NCI-H1092 treated with DMSO at 0.1 percent for 48 hours (cell line): ENCODE data around the gene GABRD.
A peak's percentile ranks its signal among the peaks of the same experiment; 100 is the strongest.

Experiments used
- DNase-seq: peaks from one replicate; lab custom pipeline; 2025; lab: John Stamatoyannopoulos, UW

The GABRD gene

DNA sequence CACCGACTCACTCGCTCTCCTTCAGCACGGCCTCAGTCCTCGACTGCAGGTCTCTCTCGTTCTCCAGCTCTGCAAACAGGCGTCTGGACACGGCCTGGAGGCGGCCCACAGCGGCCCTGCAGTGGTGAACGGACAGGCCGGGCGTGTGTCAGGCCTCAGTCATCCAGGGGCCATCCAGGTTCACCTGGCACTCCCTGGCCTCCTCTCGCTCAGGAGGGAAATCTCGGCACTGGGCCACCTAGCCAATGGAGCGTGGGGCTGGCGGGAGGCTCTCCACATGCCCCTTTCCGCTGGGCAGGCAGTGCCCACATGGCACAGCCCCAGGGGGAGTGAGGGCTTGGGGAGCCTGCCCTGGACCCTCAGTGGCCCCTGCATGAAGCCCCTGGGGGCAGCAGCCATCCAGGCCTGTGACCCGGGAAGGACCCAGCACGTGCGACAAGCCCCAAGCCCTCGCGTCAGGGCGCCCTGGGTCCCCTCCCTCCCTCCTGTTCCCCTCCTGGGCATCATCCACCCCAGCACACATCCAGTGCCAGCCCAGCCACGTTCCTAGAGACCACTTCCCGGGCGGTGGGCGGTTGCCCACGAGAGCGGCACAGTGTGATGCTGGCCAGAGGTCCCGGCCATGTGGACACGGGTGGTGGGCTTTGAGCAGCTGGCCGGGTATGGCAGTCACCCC is 33.6 kb upstream of the GABRD start:
- DNase-seq, result no peak

DNA sequence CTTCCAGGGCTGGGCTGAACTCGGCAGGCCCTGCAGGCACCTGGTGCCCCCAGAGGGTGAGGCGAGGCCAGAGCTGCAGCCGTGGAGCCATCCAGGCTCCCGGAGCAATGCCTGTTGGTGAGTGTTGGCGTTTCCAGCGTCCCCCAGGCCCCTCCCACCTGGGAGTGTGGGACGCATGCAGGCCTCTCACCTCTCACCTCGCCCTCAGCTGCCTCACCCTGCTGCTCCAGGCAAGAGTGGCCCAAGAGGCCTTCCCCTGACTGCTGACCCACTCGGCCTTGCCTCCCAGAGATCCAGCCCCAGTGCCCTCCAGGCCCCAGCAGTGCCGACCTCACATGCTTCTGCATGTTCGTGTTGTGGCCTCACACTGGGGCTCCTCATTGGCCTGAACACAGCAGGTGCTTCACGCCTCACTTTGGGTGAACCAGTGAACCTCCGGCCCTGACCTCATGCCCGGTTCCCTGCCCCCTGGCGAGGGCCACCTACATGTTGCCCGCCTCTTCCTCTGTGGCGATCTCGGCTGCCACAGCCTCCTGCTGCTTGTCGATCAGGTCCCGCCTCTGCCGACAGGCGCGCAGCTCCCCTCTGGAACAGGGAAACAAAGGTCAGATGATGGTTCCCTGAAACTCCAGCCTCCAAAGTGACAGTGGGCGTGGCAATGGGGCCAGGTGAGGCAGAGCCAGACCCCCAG is 32.5 kb upstream of the GABRD start:
- no peak for DNase-seq

DNA sequence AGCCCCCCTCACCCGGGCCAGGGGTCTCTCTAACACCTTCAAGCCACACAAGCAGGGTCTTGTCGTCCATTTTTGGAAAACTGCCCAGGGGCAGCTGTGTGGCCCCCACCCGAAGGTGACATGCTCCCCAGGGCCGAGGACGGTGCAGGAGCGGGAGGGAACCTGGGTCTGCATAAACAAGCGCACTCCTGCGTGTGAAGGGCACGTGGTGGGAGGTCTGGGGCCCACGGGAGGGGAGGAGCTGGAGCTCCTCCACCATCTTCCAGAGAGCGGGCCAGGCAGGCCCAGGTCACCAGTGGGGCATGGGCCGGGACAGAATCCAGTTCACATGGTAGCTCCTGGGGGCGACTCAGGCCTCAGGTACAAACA is 32.0 kb upstream of the GABRD start:
- no peak for DNase-seq

DNA sequence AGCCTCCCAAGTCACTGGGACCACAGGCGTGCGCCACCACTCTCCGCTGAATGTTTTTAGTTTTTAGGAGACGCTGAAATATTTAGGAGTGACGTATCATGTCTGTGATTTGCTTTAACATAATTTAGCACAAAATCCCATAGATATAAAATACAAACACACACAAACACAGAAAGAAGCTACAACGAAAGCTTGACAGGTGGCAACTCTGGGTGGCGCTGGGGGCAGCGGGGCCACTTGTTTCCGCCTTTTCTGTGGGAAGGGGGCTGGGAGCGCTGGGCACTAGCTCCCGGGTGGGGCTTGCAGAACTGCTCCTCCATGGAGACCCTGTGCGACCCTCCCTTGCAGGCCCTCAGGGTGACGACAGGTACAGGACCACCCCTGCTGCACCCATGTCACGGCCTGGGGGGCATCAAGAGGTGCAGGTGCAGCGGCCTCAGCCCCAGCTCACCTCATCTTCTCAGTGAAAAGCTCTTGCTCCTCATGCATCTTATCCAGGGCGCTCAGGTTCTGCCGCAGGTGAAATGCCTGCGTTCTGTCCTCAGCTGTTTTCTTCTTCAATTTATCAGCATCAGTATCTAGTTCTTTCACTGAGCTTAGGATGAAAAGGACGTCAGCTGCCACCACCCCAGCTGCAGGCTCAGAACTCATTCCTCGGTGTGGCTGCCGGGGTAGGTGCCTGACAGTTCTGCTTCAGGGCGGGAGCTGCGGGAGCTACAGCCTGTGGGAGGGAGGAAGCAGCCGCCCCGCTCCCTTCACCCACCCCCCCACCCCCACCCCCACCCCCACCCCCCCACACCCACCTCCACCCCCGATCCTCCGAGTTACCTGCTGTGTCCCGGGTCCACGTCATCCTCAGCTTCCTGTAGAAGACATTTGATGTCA is 30.8 kb upstream of the GABRD start:
- DNase-seq, result no peak

DNA sequence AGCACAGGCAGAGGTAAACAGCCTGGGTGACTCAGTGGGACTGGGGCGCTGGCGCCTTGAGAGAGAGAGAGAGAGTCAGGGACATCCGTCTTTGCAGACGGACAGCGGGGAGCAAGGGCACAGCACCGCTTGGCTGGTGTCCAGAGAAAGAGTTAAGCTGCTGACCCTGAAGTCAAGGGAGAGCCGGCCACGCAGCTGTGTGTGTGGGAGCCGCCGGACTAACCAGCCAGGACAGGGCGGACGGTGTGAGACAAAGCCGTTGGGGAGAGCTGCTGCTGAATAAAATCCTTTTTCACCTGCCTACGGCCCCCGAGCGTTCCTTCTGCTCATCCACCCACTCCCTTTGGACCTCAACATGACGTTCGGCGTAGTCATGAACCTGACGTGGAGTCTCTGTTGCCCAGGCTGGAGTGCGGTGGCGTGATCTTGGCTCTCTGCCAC is 30.0 kb upstream of the GABRD start:
- DNase-seq, result no peak

DNA sequence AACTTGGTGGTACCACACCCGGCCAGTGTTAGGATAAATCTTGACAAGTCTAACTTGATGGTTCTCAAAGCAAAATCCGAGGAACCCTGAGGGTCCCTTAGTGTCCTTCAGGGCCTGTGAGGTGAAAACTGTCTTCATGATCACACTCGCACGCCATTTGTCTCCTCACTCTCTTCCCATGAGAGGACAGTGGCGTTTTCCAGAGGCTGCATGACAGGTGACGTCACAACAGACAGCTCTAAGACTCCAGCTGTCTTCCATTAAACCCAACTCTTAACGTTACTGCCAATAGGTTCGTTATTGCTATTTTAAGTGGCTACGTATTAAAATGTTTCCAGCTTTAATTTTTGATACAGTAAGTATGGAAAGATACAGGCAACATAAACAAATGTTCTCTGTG is 29.4 kb upstream of the GABRD start:
- no peak for DNase-seq

DNA sequence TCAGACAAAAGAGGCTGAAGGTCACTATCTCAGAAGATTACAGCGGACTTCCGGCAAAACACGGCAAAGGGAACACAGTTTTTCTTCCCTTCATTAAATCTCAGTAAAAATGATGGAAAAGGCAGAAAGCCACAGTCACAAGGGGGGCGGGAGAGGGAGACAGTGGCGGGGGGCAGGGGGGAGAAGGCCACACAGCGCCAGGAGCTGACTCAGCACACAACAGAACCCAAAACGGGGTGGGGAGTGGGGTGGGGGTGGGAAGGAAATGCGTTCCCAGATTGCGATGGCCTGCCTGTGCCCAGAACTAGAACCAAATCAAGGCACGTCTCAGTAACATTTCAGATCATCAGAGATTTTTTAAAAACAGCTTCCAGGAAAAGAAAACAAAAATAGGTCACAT is 28.9 kb upstream of the GABRD start:
- no peak for DNase-seq

DNA sequence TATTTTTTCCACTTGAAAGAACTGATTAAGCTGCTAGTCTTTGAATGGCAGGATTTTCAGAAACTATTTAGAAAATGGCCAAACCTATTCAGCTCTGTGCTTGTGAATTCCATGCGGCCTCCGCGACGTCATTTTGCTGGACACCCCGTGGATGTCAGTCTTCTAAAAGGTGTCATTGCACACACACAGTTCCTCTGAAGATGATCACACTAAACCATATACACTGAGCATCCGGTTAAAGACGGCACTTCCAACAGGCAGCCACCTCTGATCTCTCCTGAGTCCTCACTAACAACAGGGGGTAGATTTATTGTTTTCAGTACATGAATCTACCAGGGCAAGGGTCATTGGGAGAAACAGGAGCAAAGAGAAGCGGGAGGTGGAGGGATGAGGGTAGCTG is 24.6 kb upstream of the GABRD start:
- DNase-seq, result no peak

DNA sequence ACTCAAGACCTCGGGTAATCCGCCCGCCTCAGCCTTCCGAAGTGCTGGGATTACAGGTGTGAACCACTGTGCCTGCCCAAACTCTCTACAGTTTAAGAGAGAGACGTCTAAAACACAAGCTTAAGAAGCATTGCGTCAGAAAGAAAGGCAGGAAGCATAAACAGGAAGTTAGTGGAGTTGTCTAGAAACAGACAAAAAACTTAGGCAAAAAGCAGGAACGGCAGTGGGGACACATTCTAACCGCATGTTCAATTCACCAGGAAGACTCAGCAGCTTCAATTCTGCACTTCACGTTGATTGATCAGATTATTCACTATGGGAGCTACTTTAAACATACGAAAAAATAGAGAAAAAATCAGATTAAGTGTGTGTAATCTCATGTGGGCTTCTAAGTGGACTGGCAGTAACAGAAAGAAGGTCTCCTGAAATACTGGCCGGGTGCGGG is 22.9 kb upstream of the GABRD start:
- DNase-seq, result no peak

DNA sequence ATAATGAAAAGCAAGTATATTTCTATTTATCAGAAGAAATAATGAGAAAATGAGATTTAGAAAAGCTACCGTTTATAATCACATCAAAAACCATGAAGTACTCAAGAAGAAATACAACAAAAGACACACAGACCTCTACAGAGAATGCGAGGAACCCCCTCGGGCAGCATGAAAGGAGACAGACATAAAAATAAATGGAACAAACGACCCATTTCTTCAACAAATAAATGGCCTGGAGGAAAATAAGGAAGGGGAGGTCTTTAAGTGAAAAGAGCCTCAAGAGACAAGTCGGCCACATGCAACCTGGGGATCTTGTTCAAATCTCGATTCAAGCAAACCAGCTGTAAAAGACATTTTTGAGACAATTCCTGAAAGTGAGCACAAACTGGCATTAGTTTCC is 21.6 kb upstream of the GABRD start:
- DNase-seq, result no peak

DNA sequence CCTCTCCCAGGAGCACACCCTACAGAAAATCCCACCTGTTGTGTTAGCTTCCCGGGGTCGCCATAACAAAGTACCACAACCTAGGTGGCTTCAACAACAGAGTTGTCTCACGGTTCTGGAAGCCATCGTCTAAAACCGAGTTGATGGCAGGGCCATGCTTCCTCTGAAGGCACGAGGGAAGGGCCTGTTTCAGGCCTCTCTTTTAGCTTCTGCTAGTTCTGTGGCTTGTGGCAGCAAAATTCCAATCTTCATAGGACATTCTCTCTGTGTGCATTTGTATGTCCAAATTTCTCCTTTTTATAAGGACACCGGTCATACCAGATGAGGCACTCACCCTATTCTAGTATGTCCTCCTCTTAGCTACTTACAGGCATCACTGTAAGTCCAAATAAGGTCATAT is 18.7 kb upstream of the GABRD start:
- DNase-seq, result no peak

DNA sequence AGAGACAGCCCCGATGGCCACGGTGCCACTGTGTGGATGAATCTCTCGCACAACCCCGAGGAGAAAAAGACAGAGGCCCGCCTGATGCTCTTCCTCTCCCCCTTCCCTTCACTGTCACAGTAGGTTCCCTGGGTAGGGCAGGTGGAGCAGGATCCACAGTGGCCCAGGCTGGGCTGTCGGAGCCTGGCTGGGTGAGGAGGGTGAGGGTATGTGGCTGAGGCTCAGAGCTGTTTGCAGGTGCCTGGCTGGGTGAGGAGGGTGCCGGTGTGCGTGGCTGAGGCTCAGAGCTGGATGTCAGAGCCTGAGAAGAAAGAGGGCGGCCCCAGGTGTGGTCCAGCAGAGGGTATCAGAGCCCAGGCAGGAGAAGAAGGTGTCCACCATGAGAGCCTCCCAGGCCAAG is 18.3 kb upstream of the GABRD start:
- DNase-seq, result no peak

DNA sequence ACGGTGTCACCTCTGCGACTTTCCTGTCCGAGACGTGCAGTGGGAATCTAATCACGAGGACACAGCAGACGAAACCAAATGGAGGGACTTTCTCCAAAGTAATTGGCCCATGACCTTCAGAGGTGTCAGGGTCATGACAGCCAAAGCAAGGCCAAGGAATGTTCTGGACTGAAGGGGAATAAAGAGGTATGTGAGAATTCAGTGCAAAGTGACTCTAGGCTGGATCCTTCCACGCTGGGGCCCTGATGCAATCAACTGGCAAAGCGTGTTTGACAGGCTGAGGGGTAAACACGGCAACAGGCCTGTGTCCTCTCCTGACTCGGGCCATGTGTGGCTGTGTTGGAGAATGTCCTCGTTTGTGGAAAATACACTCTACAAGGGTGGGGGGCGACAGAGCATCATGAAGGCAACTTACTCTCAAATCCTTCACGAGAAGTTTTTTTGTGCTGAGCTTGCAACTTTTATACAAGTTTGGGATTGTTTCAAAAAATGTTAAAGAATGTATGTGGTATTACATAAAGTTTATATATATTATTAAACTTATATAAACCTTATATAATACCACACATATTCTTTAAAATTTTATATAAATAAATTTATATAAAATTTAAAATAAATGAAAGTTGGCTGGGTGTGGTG is 17.3 kb upstream of the GABRD start:
- no peak for DNase-seq

DNA sequence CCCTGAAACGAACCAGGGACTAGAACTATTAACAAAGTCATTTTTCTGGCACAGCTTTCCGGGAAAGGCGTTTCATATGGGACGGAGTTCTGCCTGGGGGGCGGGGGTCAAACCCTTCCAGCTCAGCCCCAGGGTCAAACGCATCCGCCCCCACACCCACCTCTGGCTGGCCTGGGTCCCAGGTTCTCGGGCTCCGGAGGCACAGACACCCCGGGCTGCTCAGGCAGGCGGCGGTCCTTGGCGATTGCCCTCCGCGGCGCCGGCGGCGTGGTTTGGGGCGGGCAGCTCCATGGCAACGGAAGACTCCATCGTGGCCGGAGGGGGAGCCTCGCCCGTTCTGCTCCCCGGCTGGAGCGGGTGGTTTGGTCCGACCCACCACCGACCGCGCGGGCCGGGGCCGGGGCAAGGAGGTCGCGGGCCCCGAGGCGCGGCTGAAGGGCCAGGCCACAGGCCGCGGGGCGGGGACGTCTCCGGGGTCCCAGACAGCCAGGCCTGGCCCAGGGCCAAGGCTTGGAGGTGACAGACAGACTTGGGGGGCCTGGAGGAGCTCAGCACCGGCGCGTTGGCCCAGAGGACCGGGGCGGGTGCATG is 15.5 kb upstream of the GABRD start, which contains the start of gene CFAP74:
TSS of gene CFAP74 (minus strand) at position 246 of the 591 bp plus-strand sequence. CDS start 12,830 bp downstream, outside the sequence.
- DNase-seq, result peak; percentile 0

DNA sequence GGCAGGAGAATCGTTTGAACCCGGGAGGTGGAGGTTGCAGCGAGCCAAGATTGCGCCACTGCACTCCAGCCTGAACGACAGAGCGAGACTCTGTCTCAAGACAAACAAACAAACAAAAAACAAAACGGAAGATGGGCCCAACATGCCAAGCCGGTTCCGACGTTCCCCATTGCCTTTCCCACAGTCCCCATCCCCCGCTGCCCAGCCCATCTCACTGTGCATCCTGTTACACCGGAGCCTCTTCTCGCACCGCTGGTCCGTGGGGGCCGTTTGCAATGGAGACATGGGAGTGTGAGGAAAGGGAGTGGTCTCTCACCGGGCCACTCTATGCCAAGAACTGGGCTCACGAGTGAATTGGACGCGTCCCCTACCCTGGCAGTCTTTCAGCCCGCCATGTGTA is 14.3 kb upstream of the GABRD start:
- no peak for DNase-seq

DNA sequence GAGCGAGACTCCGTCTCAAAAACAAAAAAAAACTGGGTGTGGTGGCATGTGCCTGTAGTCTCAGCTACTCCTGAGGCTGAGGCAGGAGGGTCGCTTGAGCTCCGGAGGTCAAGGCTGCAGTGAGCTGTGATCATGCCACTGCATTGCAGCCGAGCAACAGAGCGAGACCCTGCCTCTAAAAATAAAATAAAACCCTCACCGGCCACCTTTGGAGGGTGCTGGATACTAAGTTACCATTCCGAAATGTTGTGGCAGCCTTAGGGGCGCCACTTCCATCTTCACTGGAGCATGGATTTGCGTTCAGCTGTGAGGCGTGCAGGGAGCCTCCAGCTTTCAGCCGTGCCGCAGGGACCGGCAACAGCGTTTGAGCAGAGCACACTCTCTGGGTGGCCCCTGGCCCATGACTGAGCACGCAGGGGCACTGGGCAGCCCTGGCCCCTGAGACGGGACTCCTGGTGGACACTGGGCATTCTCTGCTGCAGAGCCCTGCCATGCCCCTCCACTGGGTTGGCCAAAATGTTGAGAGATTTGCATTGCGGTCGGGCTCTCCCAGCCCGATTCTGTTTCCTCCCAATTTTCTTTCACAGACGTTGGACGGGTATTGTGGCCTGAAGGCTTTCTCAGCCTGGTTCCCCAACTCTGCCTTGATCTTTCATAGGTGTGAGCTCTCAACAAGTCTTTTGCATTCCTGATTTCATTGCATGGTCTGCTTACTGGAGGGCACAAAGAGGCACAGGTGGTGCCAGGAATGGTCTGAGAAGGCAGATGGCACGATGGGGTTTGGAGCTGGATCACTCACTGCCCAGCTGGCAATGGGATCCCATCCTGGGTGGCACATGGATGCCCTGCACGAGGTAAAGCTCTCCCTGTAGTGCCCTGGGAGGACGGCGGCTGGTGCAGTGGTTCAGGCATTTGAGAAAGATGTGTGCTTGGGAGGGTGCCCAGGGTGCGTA is 9.8 kb upstream of the GABRD start:
- no peak for DNase-seq

DNA sequence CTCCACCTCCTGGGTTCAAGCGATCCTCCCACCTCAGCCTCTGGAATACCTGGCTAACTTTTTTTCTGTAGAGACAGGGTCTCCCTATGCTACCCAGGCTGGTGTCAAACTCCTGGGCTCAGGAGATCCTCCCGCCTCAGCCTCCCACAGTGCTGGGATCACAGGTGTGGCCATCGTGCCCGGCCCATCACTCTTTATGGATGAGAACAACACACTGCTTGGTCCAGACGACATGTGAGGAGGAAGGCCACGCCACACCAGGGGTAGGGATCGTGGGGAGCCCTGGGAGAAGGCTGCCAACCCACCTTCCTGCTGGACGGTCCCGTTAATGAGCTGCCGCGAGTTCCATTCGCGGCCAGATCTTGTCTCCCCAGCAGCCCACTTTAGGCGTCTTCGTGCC is 5.0 kb upstream of the GABRD start:
- no peak for DNase-seq

DNA sequence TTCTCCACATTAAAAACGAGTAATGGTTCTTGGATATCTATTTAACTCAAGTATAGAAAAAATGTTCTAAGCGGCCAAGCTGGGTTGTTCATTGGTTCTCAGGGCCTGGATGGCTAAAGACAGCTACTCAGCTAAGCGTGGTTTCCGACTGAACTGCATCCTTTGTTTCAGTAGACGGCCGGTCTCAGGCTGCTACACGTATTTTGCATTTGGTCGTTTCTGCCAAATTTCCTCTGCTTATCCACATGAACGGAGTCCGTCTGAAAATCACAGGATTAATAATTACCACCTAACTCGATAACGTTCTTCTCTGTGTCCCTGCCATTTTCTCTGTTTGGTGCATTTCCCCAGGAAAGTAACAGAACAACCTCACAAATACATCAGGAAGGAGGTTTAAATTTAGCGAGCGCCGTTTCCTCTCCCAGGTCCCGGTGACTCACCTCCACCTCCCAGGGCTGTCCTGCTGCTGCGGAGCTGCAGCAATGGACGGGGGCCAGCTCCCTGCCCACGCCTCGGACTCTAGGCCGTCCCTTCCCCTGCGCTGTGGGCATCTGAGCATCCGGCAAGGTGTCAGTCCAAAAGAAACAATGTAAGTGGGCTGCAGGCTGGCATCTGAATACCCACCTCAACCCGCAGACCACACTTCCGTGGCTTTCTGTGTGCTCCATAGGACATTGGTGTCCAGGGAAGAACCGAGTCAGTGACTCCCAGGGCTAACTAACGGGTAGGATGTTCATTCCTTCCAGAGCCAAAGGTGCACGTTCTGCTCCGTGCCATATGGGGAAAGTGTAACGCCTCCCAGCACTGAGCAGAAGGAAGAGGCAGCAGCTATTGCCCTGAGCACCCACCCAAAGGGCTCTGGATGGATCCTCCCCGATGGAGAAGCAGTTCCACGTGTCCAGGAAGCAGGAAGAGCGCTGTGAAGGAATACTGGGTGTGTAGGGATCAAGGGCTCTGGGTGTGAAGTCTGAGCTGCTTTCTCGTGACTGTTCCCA is 4.1 kb upstream of the GABRD start:
- DNase-seq, result no peak

DNA sequence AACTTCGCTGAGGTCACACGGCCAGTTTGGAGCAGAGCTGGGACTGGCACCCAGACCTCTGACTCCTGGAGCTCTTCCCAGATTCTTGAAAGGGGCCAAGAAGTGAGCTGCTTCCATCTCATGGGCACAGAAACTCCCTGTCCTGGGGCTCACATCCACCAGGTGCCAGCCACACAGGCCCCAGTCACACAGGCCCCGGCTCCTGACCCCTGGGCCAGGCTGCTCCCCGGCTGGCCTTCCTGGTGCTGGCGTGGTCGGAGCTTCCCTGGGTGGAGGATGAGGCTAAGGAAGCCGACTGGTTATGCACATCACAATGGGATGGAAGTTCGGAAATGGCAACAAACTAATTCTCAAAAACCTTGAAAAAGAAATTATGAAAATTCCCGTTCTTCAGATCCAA is 3.0 kb upstream of the GABRD start:
- no peak for DNase-seq
